G401.6 (cell line): ENCODE data around the gene MUC4.
"Not testable (repeated sequence)": the region's sequence is repeated elsewhere in the genome, so short reads cannot be mapped to it uniquely, and the experiment has no call there.

Experiments
- FAIRE-seq: peaks from 2 replicates; lab custom pipeline; 2012; peaks lifted over from hg19 to GRCh38; lab: Jason Lieb, UNC

The MUC4 gene

GRCh38 chr3:195812366-195812765 lies 637 bp upstream of the MUC4 start:
- FAIRE-seq, result no peak

GRCh38 chr3:195810455-195810845 lies 1.3 kb downstream of the MUC4 start:
- FAIRE-seq, result no peak

GRCh38 chr3:195809796-195810454 lies 1.8 kb downstream of the MUC4 start:
- FAIRE-seq, result no peak

GRCh38 chr3:195809291-195809785 lies 2.4 kb downstream of the MUC4 start:
- no peak for FAIRE-seq

GRCh38 chr3:195808741-195809290 lies 2.9 kb downstream of the MUC4 start:
- no peak for FAIRE-seq

GRCh38 chr3:195807681-195808121 lies 4.0 kb downstream of the MUC4 start:
- FAIRE-seq, result no peak

GRCh38 chr3:195806916-195807231 lies 4.9 kb downstream of the MUC4 start:
- FAIRE-seq, result no peak

GRCh38 chr3:195806211-195806915 lies 5.4 kb downstream of the MUC4 start:
- no peak for FAIRE-seq

GRCh38 chr3:195805588-195805987 lies 6.1 kb downstream of the MUC4 start:
- not testable (repeated sequence) for FAIRE-seq

GRCh38 chr3:195805181-195805580 lies 6.5 kb downstream of the MUC4 start:
- no peak for FAIRE-seq

GRCh38 chr3:195803289-195803908 lies 8.3 kb downstream of the MUC4 start:
- FAIRE-seq, result no peak

GRCh38 chr3:195802795-195803194 lies 8.9 kb downstream of the MUC4 start:
- no peak for FAIRE-seq

- FAIRE-seq, result no peak
Observed at GRCh38 chr3:195802261-195802701, 9.4 kb downstream of the MUC4 start.

GRCh38 chr3:195801251-195802183 lies 10.2 kb downstream of the MUC4 start:
- no peak for FAIRE-seq

- FAIRE-seq, result no peak
Observed at GRCh38 chr3:195800240-195800639, 11.5 kb downstream of the MUC4 start.

GRCh38 chr3:195796795-195797194 lies 14.9 kb downstream of the MUC4 start:
- no peak for FAIRE-seq

GRCh38 chr3:195794708-195795107 lies 17.0 kb downstream of the MUC4 start:
- no peak for FAIRE-seq

- FAIRE-seq, result not testable (repeated sequence)
Observed at GRCh38 chr3:195792621-195793020, 19.1 kb downstream of the MUC4 start.

- FAIRE-seq, result no peak
Observed at GRCh38 chr3:195790901-195791300, 20.8 kb downstream of the MUC4 start.

GRCh38 chr3:195788711-195789581 lies 22.8 kb downstream of the MUC4 start:
- FAIRE-seq, result no peak
